DMS114 treated with DMSO at 0.1 percent for 48 hours (cell line): ENCODE results near the gene RTN1.
A peak's percentile ranks its signal among the peaks of the same experiment; 100 is the strongest.

Source experiments
- DNase-seq: peaks from one replicate; lab custom pipeline; 2025; ENCODE audit not compliant: unreplicated experiment; lab: John Stamatoyannopoulos, UW

Gene RTN1, protein sequence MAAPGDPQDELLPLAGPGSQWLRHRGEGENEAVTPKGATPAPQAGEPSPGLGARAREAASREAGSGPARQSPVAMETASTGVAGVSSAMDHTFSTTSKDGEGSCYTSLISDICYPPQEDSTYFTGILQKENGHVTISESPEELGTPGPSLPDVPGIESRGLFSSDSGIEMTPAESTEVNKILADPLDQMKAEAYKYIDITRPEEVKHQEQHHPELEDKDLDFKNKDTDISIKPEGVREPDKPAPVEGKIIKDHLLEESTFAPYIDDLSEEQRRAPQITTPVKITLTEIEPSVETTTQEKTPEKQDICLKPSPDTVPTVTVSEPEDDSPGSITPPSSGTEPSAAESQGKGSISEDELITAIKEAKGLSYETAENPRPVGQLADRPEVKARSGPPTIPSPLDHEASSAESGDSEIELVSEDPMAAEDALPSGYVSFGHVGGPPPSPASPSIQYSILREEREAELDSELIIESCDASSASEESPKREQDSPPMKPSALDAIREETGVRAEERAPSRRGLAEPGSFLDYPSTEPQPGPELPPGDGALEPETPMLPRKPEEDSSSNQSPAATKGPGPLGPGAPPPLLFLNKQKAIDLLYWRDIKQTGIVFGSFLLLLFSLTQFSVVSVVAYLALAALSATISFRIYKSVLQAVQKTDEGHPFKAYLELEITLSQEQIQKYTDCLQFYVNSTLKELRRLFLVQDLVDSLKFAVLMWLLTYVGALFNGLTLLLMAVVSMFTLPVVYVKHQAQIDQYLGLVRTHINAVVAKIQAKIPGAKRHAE

DNA sequence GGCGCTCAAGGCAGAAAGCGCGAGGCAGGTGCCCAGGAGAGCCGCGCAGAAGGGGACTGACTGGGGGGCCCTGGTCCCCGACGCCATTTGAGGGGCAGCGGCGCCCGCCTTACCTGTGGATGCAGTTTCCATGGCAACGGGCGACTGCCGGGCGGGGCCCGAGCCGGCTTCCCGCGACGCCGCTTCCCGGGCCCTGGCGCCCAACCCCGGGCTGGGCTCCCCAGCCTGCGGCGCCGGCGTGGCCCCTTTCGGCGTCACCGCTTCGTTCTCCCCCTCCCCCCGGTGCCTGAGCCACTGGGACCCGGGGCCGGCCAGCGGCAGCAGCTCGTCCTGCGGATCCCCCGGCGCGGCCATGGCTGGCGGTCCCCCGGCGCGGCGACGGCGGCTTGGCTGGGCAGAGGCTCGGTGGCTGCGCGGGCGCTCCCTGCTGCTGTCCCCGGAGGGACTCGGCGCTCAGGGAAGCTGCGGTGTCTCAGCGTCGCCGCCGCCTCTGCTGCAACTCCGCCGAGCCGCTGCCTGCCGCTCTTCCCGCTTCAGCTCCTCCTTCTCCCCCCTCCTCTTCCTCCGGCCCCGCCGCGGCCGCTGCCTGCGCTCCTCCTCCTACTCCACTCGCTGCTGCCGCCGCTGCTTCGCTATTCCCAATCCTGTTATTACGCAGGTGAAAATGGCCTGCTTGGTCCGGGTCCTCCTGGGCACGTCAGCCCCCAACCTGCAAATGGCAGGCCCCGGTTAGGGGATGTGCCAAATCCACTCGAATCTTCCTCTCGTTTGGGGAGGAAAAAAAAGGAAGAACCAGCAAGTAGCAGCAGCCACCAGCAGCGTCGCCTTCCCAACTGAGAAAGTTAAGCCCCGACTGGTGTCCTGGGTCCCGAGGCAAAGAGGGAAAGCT, at the start of gene RTN1:
Gene RTN1, minus strand, starts transcription at position 500 of the 889 bp plus-strand sequence. Its CDS starts 146 bp downstream, at position 354.
- peak; percentile 52 for DNase-seq

DNA sequence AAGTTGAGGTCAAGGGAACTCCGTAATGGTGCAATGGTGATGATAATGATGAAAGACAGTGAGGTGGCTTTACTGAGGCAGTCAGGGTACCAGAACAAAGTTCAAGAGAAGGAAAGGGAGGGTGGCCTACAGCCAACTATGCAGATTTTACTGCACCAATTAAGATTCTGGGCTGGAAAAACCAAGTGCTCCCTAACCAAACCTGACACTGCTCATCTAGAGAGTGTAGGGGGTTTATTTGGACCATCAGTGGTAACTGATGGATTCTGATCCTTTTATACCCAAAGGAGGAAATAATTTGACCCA, 49.8 kb upstream of the RTN1 start:
- no peak for DNase-seq

DNA sequence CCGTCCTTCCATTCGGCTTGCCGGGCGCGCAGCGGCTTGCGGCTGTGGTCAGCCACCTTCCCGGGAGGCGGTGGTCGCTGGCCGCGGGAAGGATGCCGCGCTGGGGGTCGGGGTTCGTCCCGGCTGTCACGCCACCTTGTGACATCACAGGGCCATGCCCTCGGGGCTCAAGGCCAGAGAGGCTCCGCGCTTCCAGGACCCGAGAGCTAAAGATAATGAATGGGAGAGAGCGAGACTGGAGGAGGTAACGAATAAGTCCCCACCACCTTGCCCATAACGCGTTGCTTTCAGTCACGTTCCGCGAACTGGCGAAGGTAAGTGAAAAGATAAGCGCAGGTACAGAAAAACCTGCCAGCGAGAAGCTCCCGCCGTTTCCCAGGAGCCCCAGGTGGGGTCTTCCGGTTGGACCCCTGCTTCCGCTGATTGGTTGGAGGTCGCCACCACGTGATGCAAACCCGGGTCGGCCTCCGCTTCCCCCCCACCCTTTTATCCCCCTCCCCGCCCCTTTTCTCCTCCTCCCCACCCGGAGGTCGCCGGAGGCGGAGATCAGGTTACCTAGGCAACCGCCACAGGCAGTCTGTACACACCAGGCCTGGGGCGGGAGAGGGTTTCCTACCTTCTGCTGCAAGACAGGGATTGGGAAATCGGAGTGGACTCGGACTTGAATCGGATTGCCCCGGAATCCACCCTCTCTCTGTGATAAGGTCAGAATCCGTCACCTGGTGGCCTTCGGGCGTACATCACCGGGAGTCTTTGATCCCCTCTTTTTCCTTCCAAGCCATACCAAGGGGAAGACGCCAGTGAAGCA, 49.2 kb upstream of the RTN1 start, which contains the start of gene LRRC9:
Gene LRRC9, plus strand, starts transcription at position 575 of the 808 bp plus-strand sequence.
- DNase-seq: no peak

DNA sequence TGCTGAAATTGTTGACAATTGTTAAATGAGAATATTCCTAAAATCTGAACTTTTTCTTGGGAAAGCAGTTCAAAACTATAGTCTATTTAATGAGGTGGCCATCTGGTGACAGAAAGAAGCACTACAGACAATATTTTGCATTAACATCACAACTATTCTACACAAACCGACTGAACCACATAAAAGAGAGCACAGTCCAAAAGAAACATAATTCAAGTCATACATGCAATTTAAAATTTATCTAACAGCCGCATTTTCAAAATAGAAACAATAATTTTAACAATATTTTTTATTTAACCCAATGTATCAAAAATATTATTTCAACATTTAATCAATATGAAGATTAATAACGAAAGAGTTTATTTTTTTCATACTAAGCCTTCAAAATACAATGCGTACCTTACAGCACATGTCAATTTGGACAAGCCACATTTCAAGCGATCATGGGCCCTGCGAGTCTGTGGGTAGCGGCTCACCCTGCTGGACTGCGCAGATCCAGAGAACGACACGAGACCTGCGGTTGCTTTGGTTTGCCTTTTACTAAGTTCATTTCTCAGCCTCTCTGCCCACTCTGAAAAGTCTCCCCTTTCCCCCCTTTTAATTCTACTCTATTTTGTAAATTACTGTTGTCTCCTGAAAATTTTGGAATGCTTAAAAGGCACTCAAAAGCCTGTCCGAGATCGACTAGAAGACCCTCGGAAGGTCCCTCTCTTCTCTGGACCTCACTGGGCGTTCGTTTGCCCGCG, 48.4 kb upstream of the RTN1 start:
- DNase-seq: peak; percentile 23

DNA sequence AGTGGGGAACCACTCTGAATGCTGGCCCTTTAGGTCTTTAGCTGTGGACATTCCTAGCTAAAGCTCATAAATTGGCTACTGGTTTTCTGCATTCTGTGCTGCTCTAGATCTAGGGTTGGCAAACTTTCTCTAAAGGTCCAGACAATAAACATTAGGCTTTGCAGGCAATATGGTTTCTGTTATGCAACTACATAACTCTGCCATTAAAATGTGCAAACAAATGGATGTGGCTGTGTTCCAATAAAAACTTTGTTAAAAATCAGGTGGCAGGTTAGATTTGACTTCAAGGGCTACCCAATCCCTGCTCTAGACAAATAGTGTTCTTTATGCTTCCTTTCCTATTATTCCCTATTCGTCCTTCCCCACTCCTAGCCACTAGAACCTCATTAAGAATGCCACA, 42.6 kb upstream of the RTN1 start:
- DNase-seq: no peak

DNA sequence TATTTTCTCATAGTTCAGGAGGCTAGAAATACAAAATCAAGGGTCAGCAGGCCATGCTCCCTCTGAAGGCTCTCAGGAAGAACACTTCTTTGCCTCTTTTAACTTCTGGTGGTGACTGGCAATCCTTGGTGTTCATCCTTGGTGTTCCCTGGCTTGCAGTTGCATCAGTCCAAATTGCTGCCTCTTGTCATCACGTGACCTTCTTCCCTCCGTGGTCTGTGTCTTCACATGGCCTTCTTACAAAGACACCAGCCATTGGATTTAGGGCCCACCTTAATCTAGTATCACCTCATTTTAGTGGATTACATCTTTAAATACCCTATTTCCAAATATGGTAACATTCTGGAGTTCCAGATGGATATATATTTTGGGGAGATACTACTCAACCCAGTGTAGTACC, 41.9 kb upstream of the RTN1 start:
- DNase-seq: no peak

DNA sequence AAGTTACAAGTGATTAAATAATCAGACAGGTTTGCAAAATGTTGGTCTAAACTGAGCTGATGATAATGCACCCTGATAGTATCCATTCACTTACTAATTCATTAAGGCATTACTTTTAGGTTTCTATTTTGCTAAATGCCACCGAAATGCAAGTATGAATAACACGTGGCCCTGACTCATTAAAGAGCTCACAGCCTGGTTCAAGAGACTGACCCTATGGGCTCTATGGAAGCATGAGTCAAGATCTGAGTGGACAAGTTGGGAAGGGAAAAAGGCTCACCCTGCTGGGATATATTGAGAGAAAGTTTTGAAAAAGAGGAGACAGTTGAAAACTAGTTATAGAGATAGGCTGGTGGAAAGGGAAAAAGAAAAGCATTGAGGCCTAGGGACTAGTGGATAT, 34.6 kb upstream of the RTN1 start:
- DNase-seq: no peak

DNA sequence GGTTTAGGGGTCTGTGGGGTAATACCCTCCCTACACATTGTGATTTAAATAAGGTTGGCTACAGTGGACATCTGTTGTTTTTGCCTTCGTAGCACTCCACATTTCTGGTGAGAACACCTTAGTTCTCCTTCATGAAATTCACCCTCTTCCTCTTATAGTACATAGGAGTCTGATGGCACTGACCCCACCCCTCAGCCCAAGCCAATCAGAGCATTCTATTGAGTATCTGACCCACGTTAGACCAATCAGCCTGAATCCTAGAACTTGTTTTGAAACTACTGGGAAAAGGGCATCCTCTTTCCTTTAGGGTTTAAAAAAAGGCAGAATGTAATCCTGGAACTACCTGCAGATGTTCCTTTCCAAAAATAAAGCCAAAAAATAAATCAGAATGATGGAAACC, 33.6 kb upstream of the RTN1 start:
- DNase-seq: no peak

DNA sequence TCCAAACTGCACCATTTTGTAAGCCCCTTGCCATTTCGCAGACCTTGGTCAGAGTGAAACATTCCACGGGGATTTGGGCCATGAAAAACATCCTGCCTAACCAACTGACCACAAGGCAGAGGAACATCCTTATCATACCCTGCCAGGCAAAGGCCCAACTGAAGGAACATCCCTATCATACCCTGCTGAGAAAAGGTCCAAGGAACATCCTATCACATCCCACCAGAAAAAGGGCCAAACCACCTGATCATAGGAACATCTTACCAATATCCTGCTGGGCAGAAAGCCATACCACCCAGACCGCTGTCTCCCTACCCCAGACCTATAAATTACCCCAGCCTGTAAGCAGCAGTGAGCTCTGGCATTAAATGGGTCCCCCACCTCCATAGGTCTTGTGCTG, 30.0 kb upstream of the RTN1 start:
- DNase-seq: no peak

DNA sequence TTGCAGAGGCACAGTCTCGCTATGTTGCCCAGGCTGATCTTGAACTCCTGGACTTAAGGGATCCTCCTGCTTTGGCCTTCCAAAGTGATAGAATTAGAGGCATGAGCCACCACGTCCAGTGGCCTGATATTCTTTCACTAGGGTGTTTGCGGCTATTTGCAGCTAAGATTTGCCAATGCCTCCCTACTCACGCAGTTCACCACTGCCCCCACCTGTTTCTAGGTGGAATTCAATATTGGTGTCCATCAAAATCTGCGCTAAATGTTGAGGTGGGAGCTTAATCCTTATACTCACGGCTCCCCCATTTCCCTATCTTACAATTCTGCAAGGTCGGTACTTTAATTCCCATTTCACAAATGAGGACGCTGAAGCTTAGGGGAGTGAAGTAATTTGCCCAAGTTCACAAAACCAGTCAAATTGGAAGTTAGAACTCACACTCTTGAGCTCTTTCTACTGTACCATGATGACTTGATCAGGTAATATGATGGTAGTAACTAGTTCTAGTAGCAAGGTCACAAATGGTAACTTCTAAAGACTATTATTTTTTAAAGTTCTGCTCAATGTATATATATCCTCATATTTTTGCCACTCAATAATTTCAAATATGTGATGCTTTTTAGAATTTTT, 27.3 kb upstream of the RTN1 start:
- DNase-seq: peak; percentile 3

DNA sequence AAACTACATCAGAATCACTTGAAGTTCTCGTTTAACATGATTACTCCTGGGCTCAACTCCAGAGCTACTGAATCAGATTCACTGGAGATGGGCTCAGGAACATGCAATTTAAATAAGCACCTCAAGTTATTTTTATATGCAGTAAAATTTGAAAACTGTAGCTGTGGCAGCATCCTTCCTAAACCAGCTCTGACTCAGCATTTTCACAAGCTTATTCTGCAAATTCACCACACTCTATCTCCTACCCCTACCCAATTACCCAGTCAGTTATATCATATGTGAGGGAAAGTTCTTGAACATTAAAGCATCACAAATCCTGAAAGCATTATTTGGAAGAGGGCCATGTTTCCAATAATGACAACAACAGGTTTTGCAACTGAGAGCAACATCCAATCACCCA, 25.1 kb upstream of the RTN1 start:
- no peak for DNase-seq

DNA sequence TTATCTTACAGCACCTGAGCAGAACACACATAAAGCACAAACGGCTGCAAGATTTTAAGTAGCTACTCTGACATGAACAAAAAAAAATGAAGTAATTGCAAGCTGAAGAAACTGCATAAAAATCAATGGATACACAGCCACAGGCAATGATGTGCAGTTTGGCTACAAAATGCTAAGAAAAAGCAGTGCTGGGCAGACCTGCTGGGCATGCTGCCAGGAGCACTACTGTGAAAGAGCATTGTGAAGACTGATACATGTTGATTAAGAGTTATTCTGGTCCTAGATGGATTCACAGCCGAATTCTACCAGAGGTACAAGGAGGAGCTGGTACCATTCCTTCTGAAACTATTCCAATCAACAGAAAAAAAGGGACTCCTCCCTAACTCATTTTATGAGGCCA, 20.1 kb upstream of the RTN1 start:
- no peak for DNase-seq

DNA sequence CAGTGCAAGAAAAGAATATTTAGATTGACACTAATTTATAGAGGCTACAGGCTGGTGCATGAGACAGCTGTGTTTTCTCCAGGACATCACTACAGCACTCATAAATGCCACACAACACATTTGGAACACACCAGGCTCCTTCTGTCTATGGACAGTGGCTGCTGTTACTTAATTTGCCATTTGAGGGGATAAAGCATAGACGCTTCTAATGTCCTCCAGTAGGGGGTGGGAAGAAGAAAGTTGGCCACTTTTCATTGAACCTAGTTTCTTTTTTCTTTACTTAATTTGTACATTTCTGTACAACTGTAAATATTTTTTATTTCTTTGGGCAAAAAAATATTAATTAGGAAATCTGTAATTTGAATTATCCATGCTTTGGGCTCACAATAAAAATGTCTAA, 12.4 kb upstream of the RTN1 start:
- no peak for DNase-seq

DNA sequence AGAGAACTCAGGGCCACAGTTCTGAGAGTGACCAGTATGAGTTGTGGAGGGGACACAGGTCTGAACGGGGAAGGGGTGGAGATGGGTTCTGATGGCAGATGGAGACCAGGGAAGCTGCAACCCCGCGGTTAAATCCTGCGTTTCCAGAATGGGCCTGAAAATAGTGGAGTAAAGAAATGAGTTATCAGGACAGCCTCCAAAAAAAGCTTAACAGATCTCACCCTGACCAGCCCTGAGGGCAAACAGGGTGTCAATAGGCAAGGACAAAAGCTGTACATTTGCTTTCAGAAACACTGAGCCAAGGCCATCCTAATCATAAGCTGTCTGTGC, 555 bp upstream of the RTN1 start:
- DNase-seq: no peak

DNA sequence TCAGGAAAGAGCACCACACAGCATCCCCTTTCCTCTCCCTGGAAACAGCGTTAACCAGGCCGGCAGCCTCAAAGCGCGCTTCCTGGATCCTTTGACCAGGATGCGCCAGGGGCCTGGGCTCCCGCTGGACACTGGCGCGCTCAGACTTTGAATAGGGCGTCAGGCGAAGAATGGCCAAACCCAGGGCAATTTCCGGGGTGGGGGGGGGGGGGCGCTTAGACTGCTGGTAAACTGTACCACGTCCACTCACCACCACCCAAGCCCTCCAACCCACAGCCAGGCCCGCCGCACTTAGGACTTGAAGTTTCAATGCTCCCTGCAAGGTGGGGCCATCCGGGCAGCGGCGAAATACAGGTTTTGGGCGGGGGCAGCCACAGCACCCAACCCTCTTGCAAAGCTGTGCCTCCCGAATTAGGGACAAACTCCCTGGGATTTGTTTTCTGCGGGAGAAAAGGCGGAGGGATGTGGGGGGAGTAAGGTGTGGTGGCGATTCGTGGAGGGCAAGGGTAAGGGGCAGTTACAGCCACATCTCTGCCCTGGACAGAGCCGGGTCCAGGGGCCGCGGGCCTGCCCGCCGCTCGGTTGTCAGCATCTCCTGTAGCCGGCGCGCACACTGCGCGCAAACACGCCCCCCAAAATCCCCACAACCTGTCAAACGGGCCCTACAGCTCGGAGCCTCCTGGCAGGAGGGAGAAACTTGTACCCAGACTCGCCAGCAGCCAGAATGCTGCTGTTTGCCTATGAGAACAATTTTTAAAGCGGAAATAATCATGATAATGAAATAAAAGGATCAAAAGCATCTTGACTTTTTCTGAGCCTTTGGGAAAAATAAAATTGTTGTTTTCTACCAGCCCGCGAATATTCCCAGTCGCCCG, 958 bp downstream of the RTN1 start:
- DNase-seq: no peak

DNA sequence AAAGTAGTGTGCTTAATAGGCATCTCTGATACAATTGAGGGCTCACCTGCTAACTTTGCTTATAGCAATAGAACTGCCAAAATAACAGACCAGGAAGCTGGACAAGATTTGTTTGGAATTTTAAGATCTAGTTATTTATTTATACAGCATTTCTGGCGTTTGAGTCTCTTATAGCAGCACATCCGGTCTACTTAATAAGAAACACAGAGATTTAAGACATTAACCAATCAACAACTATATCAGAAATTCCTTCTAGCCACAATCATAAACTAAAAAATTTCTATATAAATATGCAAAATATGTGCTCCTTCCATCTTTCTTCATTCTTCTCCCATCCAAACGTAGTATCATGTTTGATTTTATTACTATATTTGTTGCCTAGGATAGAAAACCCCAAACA, 2.6 kb downstream of the RTN1 start:
- no peak for DNase-seq

DNA sequence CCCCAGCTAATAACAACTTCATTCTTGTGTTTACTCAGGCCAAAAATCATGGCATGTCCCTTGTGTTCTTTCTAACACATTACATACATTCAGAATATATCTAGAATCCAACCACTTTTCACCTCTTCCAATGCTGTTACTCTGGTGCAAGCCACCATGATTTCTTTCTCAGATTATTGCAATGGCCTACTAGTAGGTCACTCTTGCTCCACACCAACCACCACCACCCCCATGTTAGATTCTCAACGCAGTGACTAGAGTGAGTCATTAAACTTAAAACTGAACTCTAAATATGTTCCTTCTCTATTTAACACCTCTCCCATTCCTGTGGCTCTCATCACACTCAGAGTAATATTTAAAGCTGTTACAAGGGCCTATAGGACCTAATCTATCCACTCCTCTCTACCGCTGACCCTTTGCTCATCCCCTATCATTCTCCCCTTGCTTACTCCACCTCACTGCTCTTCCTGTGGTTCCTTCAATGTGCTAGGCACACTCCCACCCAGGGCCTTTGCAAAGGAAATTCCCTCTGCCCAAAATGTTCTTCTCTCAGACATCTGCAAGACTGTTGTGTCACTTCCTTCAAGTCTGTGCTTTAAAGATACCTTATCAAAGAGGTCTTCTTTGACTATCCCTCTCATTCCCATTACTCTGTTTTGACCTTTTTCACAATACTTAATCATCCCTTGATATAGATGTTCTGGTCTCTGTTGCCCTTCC, 6.6 kb downstream of the RTN1 start:
- no peak for DNase-seq

DNA sequence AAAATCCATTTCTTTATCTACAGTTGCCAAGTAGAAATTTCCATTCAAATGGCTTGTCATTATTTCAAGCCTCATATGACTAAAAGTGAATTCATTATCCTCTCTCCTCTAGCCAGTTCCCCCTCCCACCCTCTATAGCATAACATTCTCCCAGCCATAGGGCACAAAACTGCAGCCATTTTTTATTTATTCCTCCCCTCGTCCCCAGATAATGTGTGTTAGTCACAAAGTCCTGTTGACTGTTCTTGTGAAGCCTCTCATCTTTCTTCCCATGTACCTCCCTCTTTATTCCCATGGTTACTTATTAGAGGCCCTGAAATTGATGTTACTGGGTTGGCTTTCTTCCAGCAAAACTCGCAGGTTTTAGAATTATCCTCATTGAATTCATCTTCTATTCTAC, 13.2 kb downstream of the RTN1 start:
- no peak for DNase-seq
